Astrocyte (in vitro differentiated cells and primary cell): Measurements from ENCODE around the gene SLC36A2. TPM values are rescaled to one million over a fixed set of nuclear protein-coding genes. Genes with fewer than 3 reads are reported as not detected.

ENCODE experiments used
- DNase-seq: peaks from one replicate; pipeline ENCODE4 v3.0.0-alpha.2; 2010; ENCODE audit warnings: low read depth
- FAIRE-seq: peaks from 2 replicates; lab custom pipeline; 2011; peaks lifted over from hg19 to GRCh38; lab: Jason Lieb, UNC
- H2AFZ ChIP-seq: 2 replicates; pipeline ENCODE4 v1.6.0; 2012; ENCODE audit warnings: low read depth, low read length, inconsistent platforms
- H3K27ac ChIP-seq: 2 replicates; pipeline ENCODE4 v1.5.1; 2011; ENCODE audit warnings: low read depth, low read length, inconsistent platforms
- H3K27me3 ChIP-seq: 2 replicates; pipeline ENCODE4 v1.6.0; 2011; ENCODE audit warnings: low read length, inconsistent platforms; ENCODE audit not compliant: insufficient read depth
- H3K36me3 ChIP-seq: 2 replicates; pipeline ENCODE4 v1.5.1; 2011; ENCODE audit warnings: low read length, inconsistent platforms; ENCODE audit not compliant: insufficient read depth
- H3K4me1 ChIP-seq: 2 replicates; pipeline ENCODE4 v1.5.1; 2011; ENCODE audit warnings: low read length, inconsistent platforms; ENCODE audit not compliant: insufficient read depth
- H3K4me2 ChIP-seq: 2 replicates; pipeline ENCODE4 v1.6.0; 2012; ENCODE audit warnings: low read length, inconsistent platforms
- H3K4me3 ChIP-seq: 2 replicates; pipeline ENCODE4 v1.5.1; 2011; ENCODE audit warnings: low read depth, mild to moderate bottlenecking, low read length, inconsistent platforms; ENCODE audit not compliant: insufficient read depth
- H3K79me2 ChIP-seq: 2 replicates; pipeline ENCODE4 v1.6.0; 2012; ENCODE audit warnings: mild to moderate bottlenecking, low read length, inconsistent platforms; ENCODE audit not compliant: insufficient read depth
- H3K9ac ChIP-seq: 2 replicates; pipeline ENCODE4 v1.6.0; 2012; ENCODE audit warnings: mild to moderate bottlenecking, low read length, inconsistent platforms
- H3K9me3 ChIP-seq: 2 replicates; pipeline ENCODE4 v1.5.1; 2012; ENCODE audit warnings: low read depth, mild to moderate bottlenecking, low read length, inconsistent platforms; ENCODE audit not compliant: insufficient read depth
- H4K20me1 ChIP-seq: 2 replicates; pipeline ENCODE4 v1.6.0; 2012; ENCODE audit warnings: low read length, inconsistent platforms; ENCODE audit not compliant: insufficient read depth
- H3K27ac Mint-ChIP-seq: one replicate; pipeline ENCODE4 v1.8.0; 2021; ENCODE audit warnings: mild to moderate bottlenecking, mixed read lengths; ENCODE audit not compliant: unreplicated experiment
- H3K27me3 Mint-ChIP-seq: one replicate; pipeline ENCODE4 v1.8.0; 2021; ENCODE audit warnings: low read depth, mixed read lengths; ENCODE audit not compliant: unreplicated experiment
- H3K36me3 Mint-ChIP-seq: one replicate; pipeline ENCODE4 v1.8.0; 2021; ENCODE audit warnings: low read depth, mixed read lengths; ENCODE audit not compliant: unreplicated experiment
- H3K4me1 Mint-ChIP-seq: one replicate; pipeline ENCODE4 v1.8.0; 2021; ENCODE audit warnings: low read depth, mixed read lengths; ENCODE audit not compliant: unreplicated experiment
- H3K4me3 Mint-ChIP-seq: one replicate; pipeline ENCODE4 v1.8.0; 2021; ENCODE audit warnings: mild to moderate bottlenecking, moderate library complexity, mixed read lengths; ENCODE audit not compliant: unreplicated experiment
- H3K9me3 Mint-ChIP-seq: one replicate; pipeline ENCODE4 v1.8.0; 2021; ENCODE audit warnings: mild to moderate bottlenecking, mixed read lengths; ENCODE audit not compliant: unreplicated experiment
- EZH2 ChIP-seq: IDR thresholded peaks from 2 replicates; pipeline ENCODE4 v1.6.1; 2012; ENCODE audit warnings: mild to moderate bottlenecking, low read length, inconsistent platforms; ENCODE audit not compliant: insufficient read depth
- total RNA-seq: library from RNA; stranded (reverse); gene quantifications from 2 replicates; pipeline ENCODE4 v1.2.1, GENCODE V29; 2021
- TF ChIP-seq, protein P1 (sequence below): IDR thresholded peaks from 2 replicates; pipeline ENCODE4 v1.5.1; 2011; ENCODE audit warnings: low read depth, mild to moderate bottlenecking, inconsistent platforms, low read length, moderate library complexity; ENCODE audit not compliant: insufficient read depth

Gene SLC36A2
- total RNA-seq, 1 donor from 2014 or later = not detected

GRCh38 chr5:151357792-151358191 lies 10.4 kb upstream of the SLC36A2 start:
- no peak for TF ChIP-seq EZH2
- TF ChIP-seq, protein P1, sequence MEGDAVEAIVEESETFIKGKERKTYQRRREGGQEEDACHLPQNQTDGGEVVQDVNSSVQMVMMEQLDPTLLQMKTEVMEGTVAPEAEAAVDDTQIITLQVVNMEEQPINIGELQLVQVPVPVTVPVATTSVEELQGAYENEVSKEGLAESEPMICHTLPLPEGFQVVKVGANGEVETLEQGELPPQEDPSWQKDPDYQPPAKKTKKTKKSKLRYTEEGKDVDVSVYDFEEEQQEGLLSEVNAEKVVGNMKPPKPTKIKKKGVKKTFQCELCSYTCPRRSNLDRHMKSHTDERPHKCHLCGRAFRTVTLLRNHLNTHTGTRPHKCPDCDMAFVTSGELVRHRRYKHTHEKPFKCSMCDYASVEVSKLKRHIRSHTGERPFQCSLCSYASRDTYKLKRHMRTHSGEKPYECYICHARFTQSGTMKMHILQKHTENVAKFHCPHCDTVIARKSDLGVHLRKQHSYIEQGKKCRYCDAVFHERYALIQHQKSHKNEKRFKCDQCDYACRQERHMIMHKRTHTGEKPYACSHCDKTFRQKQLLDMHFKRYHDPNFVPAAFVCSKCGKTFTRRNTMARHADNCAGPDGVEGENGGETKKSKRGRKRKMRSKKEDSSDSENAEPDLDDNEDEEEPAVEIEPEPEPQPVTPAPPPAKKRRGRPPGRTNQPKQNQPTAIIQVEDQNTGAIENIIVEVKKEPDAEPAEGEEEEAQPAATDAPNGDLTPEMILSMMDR = no peak
- Mint-ChIP-seq H3K4me1 (no peaks in the 10 kb centered on the region), H3K36me3 (no peaks in the 10 kb centered on the region), H3K4me3 (no peak overlapping the region), H3K27ac (no peak overlapping the region), H3K27me3 (peaks cover 5% of the 10 kb centered on the region), H3K9me3 (peaks cover 7% of the 10 kb centered on the region)
- Histone ChIP-seq H3K27ac (no peak overlapping the region), H3K4me3 (no peak overlapping the region), H3K79me2 (no peaks in the 10 kb centered on the region), H3K9ac (no peak overlapping the region), H2AFZ (no peak overlapping the region), H3K36me3 (no peaks in the 10 kb centered on the region), H3K27me3 (no peaks in the 10 kb centered on the region), H4K20me1 (no peaks in the 10 kb centered on the region), H3K4me2 (no peak overlapping the region), H3K4me1 (no peaks in the 10 kb centered on the region), H3K9me3 (no peaks in the 10 kb centered on the region)
- no peak for FAIRE-seq
- DNase-seq = no peak

GRCh38 chr5:151357097-151357496 lies 9.7 kb upstream of the SLC36A2 start:
- TF ChIP-seq EZH2 = no peak
- TF ChIP-seq, protein P1 = no peak
- Histone ChIP-seq H3K27ac (no peak overlapping the region), H3K27me3 (peaks cover under 1% of the 10 kb centered on the region), H3K4me3 (no peak overlapping the region), H2AFZ (no peak overlapping the region), H3K9ac (no peak overlapping the region), H3K9me3 (no peaks in the 10 kb centered on the region), H3K79me2 (no peaks in the 10 kb centered on the region), H4K20me1 (no peaks in the 10 kb centered on the region), H3K4me1 (no peaks in the 10 kb centered on the region), H3K36me3 (no peaks in the 10 kb centered on the region), H3K4me2 (no peak overlapping the region)
- DNase-seq (no peak), FAIRE-seq (no peak)
- Mint-ChIP-seq H3K27me3 (peaks cover 7% of the 10 kb centered on the region), H3K27ac (no peak overlapping the region), H3K36me3 (no peaks in the 10 kb centered on the region), H3K4me3 (no peak overlapping the region), H3K4me1 (no peaks in the 10 kb centered on the region), H3K9me3 (peaks cover 7% of the 10 kb centered on the region)

- peaks cover 21% of the 10 kb centered on the region for H3K27me3 Mint-ChIP-seq
- Histone ChIP-seq H3K9me3 (no peaks in the 10 kb centered on the region), H2AFZ (no peak overlapping the region), H3K36me3 (no peaks in the 10 kb centered on the region), H3K9ac (no peak overlapping the region), H3K4me2 (no peak overlapping the region), H4K20me1 (no peaks in the 10 kb centered on the region), H3K79me2 (no peaks in the 10 kb centered on the region), H3K27me3 (peaks cover 5% of the 10 kb centered on the region), H3K27ac (no peak overlapping the region), H3K4me3 (no peak overlapping the region), H3K4me1 (no peaks in the 10 kb centered on the region)
- TF ChIP-seq EZH2 = no peak
- TF ChIP-seq, protein P1 = no peak
- FAIRE-seq (no peak), DNase-seq (no peak)
- H3K27ac Mint-ChIP-seq = no peak overlapping the region
- no peak overlapping the region for H3K4me3 Mint-ChIP-seq
- H3K36me3 Mint-ChIP-seq = no peaks in the 10 kb centered on the region
- H3K9me3 Mint-ChIP-seq = no peaks in the 10 kb centered on the region
- H3K4me1 Mint-ChIP-seq = no peaks in the 10 kb centered on the region
Observed at GRCh38 chr5:151351671-151352070, 4.3 kb upstream of the SLC36A2 start.
